ENCODE results near the gene ACOXL.

ACOXL gene

DNA sequence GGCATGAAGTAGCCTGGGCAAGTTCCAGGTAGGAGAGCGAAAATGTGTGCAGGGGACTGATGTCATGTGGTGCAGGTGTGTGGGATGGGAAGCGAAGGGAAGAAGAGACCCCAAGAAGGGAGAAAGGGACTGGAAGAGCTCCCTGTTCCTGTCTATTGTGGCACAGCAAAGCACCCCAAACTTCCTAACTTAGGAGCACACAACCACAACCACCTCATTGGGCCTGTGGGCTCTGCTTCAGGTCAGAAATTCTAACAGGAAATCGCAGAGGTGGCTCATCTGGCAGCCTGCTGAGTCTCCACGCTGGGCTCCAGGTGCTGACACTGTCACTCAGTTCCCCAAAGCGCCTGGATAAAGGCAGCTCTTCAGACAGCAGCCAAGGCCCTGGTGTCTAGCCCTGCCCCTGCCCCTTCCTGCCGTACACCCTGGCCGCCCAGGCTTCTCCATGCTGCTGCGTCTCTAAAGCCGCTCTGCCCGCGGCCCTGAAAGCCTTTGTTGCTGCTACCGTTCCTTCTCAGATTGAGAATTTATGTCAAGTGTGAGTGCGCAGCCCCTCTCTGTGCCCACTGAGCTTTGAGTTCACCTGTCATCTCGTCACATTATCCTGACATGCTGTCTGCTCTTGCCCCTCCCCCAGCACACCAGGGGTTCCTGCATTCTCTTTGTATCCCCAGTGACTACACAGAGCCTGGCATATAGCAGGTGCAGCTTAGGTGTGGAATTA, 248.1 kb downstream of the ACOXL start:
- Histone ChIP-seq H3K27me3 (ENCODE audit: low read length) (no peaks in the 10 kb centered on the region), H3F3A (ENCODE audit: insufficient read depth) (no peaks in the 10 kb centered on the region), H3K9me2 (replicated peaks; ENCODE audit: insufficient read depth, low read length) (no peaks in the 10 kb centered on the region), H3K9ac (ENCODE audit: low read length) (no peak overlapping the region), H4K20me1 (ENCODE audit: low read depth, low read length) (no peaks in the 10 kb centered on the region), H3K9me3 (ENCODE audit: insufficient read depth, low read length) (no peaks in the 10 kb centered on the region), H3K4me3 (ENCODE audit: insufficient read depth, low read length, poor library complexity, severe bottlenecking) (no peak overlapping the region), H3K79me2 (ENCODE audit: insufficient read depth, low read length) (no peaks in the 10 kb centered on the region), H2AFZ (ENCODE audit: low read depth, low read length, severe bottlenecking) (no peak overlapping the region), H3K4me2 (ENCODE audit: low read depth, low read length, poor library complexity, severe bottlenecking) (no peak overlapping the region), H3K27ac (ENCODE audit: low read depth, low read length) (no peak overlapping the region), H3K36me3 (ENCODE audit: low read length) (no peaks in the 10 kb centered on the region)
- no peak for TF ChIP-seq EZH2phosphoT487 (conservative IDR thresholded peaks at IDR 0.05; ENCODE audit: low read length)
- TF ChIP-seq, protein P1, sequence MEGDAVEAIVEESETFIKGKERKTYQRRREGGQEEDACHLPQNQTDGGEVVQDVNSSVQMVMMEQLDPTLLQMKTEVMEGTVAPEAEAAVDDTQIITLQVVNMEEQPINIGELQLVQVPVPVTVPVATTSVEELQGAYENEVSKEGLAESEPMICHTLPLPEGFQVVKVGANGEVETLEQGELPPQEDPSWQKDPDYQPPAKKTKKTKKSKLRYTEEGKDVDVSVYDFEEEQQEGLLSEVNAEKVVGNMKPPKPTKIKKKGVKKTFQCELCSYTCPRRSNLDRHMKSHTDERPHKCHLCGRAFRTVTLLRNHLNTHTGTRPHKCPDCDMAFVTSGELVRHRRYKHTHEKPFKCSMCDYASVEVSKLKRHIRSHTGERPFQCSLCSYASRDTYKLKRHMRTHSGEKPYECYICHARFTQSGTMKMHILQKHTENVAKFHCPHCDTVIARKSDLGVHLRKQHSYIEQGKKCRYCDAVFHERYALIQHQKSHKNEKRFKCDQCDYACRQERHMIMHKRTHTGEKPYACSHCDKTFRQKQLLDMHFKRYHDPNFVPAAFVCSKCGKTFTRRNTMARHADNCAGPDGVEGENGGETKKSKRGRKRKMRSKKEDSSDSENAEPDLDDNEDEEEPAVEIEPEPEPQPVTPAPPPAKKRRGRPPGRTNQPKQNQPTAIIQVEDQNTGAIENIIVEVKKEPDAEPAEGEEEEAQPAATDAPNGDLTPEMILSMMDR (IDR thresholded peaks at IDR 0.05; ENCODE audit: insufficient read depth, low read length, poor library complexity, severe bottlenecking) = no peak

DNA sequence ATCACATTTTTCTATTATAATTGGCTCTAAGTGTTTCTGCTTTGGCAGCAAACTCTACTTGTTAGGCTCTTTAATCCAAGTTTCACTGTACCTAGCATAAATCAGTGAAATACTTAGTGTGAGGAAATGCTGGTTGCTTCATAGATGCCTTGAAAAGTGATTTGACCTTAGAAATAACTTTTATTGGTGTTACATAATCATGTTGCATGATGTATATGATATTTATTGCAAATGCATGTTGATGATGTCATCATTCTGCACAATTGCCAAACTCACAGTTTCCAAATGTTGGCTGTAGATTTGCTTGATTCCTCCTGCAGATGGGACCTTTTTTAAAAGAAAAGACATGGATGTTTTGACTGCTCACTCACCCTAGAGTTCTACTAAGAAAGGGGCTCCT, 250.8 kb downstream of the ACOXL start:
- Histone ChIP-seq H3K79me2 (ENCODE audit: insufficient read depth, low read length) (no peaks in the 10 kb centered on the region), H3K27me3 (ENCODE audit: low read length) (no peaks in the 10 kb centered on the region), H3F3A (ENCODE audit: insufficient read depth) (no peaks in the 10 kb centered on the region), H3K27ac (ENCODE audit: low read depth, low read length) (no peak overlapping the region), H3K9me3 (ENCODE audit: insufficient read depth, low read length) (no peaks in the 10 kb centered on the region), H3K9ac (ENCODE audit: low read length) (no peak overlapping the region), H3K36me3 (ENCODE audit: low read length) (no peaks in the 10 kb centered on the region), H4K20me1 (ENCODE audit: low read depth, low read length) (no peaks in the 10 kb centered on the region), H3K4me2 (ENCODE audit: low read depth, low read length, poor library complexity, severe bottlenecking) (no peak overlapping the region), H3K9me2 (replicated peaks; ENCODE audit: insufficient read depth, low read length) (no peaks in the 10 kb centered on the region), H3K4me3 (ENCODE audit: insufficient read depth, low read length, poor library complexity, severe bottlenecking) (no peak overlapping the region), H2AFZ (ENCODE audit: low read depth, low read length, severe bottlenecking) (no peak overlapping the region)
- TF ChIP-seq, protein P1 (IDR thresholded peaks at IDR 0.05; ENCODE audit: insufficient read depth, low read length, poor library complexity, severe bottlenecking) = no peak
- TF ChIP-seq EZH2phosphoT487 (conservative IDR thresholded peaks at IDR 0.05; ENCODE audit: low read length) = no peak

DNA sequence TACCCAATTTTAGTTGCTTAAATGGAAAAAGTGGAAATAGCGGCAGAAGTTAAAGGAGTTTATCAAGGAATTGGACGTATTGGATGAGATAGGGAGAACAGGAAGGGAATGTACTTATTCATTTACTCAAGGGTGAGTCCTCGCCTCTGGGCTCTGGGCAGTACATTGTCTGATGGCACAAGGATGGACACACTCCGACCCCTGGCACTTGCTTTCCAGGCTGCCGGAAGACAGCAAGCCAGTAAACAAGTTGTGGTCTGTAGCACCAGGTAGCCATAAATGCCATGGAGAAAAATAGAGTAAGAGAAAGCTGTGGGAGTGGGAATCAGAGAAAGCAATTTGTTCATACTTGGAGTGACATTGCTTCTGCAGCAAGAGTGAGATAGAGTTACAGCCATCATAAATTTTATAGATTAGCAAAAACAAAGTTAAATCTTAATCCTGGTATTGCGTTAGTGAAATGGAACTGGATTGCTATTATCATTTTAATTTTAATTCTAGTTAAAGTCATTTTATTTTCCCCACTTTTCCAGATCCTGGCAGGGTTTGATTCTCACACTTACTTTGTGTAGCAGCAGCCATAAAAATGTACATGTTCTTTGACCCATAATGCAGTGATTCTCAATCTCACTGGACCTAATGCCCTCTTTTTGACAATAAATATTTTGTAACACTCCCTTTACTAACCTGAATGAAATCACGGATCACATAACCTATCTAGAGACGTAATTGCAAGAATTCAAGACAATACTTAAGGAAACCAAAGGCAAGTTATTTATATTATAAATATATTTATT, 252.5 kb downstream of the ACOXL start:
- Histone ChIP-seq H3K9me3 (ENCODE audit: insufficient read depth, low read length) (no peaks in the 10 kb centered on the region), H3K4me3 (ENCODE audit: insufficient read depth, low read length, poor library complexity, severe bottlenecking) (no peak overlapping the region), H3K4me2 (ENCODE audit: low read depth, low read length, poor library complexity, severe bottlenecking) (no peak overlapping the region), H3K9ac (ENCODE audit: low read length) (no peak overlapping the region), H3F3A (ENCODE audit: insufficient read depth) (no peaks in the 10 kb centered on the region), H3K27me3 (ENCODE audit: low read length) (no peaks in the 10 kb centered on the region), H3K9me2 (replicated peaks; ENCODE audit: insufficient read depth, low read length) (no peaks in the 10 kb centered on the region), H3K27ac (ENCODE audit: low read depth, low read length) (no peak overlapping the region), H3K79me2 (ENCODE audit: insufficient read depth, low read length) (no peaks in the 10 kb centered on the region), H2AFZ (ENCODE audit: low read depth, low read length, severe bottlenecking) (no peak overlapping the region), H3K36me3 (ENCODE audit: low read length) (no peaks in the 10 kb centered on the region), H4K20me1 (ENCODE audit: low read depth, low read length) (no peaks in the 10 kb centered on the region)
- TF ChIP-seq, protein P1 (IDR thresholded peaks at IDR 0.05; ENCODE audit: insufficient read depth, low read length, poor library complexity, severe bottlenecking) = no peak
- TF ChIP-seq EZH2phosphoT487 (conservative IDR thresholded peaks at IDR 0.05; ENCODE audit: low read length) = no peak
